OCI-LY1 (cell line): ENCODE measurements around the gene UGGT1.

ENCODE experiments used
- H2AFZ ChIP-seq: fragments of 200-600 bp; sonication (generic), shearing (Covaris generic); 2 replicates; pipeline ENCODE4 v1.6.0; 2014; ENCODE audit warnings: antibody characterized with exemption, mild to moderate bottlenecking, low read length
- H3F3A ChIP-seq: fragments of 200-600 bp; sonication (generic), shearing (Covaris generic); 2 replicates; pipeline ENCODE4 v1.6.0; 2014; ENCODE audit warnings: mild to moderate bottlenecking, antibody characterized with exemption, low read length, moderate library complexity; ENCODE audit not compliant: insufficient read depth
- H3K27ac ChIP-seq: fragments of 200-600 bp; sonication (generic); 2 replicates; pipeline ENCODE4 v1.5.1; 2014; ENCODE audit warnings: low read length, mixed run types, mild to moderate bottlenecking, low read depth; ENCODE audit not compliant: poor library complexity, severe bottlenecking
- H3K27me3 ChIP-seq: fragments of 200-600 bp; sonication (generic); 2 replicates; pipeline ENCODE4 v1.6.0; 2014; ENCODE audit warnings: antibody characterized with exemption, mild to moderate bottlenecking, low read length, moderate library complexity; ENCODE audit not compliant: insufficient read depth
- H3K36me3 ChIP-seq: fragments of 200-600 bp; sonication (generic); 2 replicates; pipeline ENCODE4 v1.6.1; 2014; ENCODE audit warnings: mild to moderate bottlenecking, antibody characterized with exemption, low read length, moderate library complexity, mixed read lengths; ENCODE audit not compliant: insufficient read depth
- H3K4me1 ChIP-seq: fragments of 200-600 bp; sonication (generic); 2 replicates; pipeline ENCODE4 v1.5.1; 2014; ENCODE audit warnings: mild to moderate bottlenecking, low read length, moderate library complexity; ENCODE audit not compliant: insufficient read depth, severe bottlenecking
- H3K4me2 ChIP-seq: fragments of 200-600 bp; sonication (generic), shearing (Covaris generic); 2 replicates; pipeline ENCODE4 v1.6.1; 2014; ENCODE audit warnings: low read length
- H3K4me3 ChIP-seq: fragments of 200-600 bp; sonication (generic); 2 replicates; pipeline ENCODE4 v1.5.1; 2014; ENCODE audit warnings: low read length, low read depth, mild to moderate bottlenecking, mixed read lengths; ENCODE audit not compliant: poor library complexity, severe bottlenecking
- H3K79me2 ChIP-seq: fragments of 200-600 bp; shearing (Covaris generic); 2 replicates; pipeline ENCODE4 v1.6.1; 2016; ENCODE audit warnings: mixed run types, low read length, mixed read lengths; ENCODE audit not compliant: insufficient read depth
- H3K9ac ChIP-seq: fragments of 200-600 bp; sonication (generic), shearing (Covaris generic); 2 replicates; pipeline ENCODE4 v1.6.1; 2014; ENCODE audit warnings: mild to moderate bottlenecking, low read length, mixed read lengths
- H3K9me2 ChIP-seq: fragments of 200-600 bp; sonication (generic), shearing (Covaris generic); 2 replicates; pipeline ENCODE4 v1.6.1; 2014; ENCODE audit warnings: low read depth, mild to moderate bottlenecking, low read length, mixed read lengths
- H3K9me3 ChIP-seq: fragments of 200-600 bp; shearing (Covaris generic); 2 replicates; pipeline ENCODE4 v1.6.1; 2014; ENCODE audit warnings: low read length, mixed read lengths
- H4K20me1 ChIP-seq: fragments of 200-600 bp; sonication (generic), shearing (Covaris generic); 2 replicates; pipeline ENCODE4 v1.6.0; 2016; ENCODE audit warnings: mild to moderate bottlenecking, low read length; ENCODE audit not compliant: insufficient read depth
- CTCF ChIP-seq: fragments of 200-600 bp; sonication (generic), shearing (Covaris generic); IDR thresholded peaks from 2 replicates; pipeline ENCODE4 v1.5.1; 2017; ENCODE audit warnings: mild to moderate bottlenecking, antibody characterized with exemption, low read length, moderate library complexity, mixed read lengths
- EZH2 ChIP-seq: fragments of 200-600 bp; sonication (generic), shearing (Covaris generic); IDR thresholded peaks from 2 replicates; pipeline ENCODE4 v1.8.0; 2017; ENCODE audit warnings: borderline replicate concordance, mixed run types, mild to moderate bottlenecking, antibody characterized with exemption, low read length, moderate library complexity, mixed read lengths

UGGT1 gene

GRCh38 chr2:128232965-128233789, 142.2 kb downstream of the UGGT1 start:
- no peak overlapping the region for H3K27ac ChIP-seq
- H3K4me3 ChIP-seq, result peak overlapping the region; percentile 60
- H3K79me2 ChIP-seq, result no peaks in the 10 kb centered on the region
- H2AFZ ChIP-seq, result no peak overlapping the region
- 0 out of 2 replicates have a peak, but pooled peaks cover 3% of the 10 kb centered on the region for H3K27me3 ChIP-seq
- peak overlapping the region; percentile 69 for H3K4me2 ChIP-seq
- no peaks in the 10 kb centered on the region for H3F3A ChIP-seq
- H3K4me1 ChIP-seq, result peaks cover 5% of the 10 kb centered on the region
- no peaks in the 10 kb centered on the region for H3K36me3 ChIP-seq
- no peak for TF ChIP-seq EZH2
- peak; percentile 87 for TF ChIP-seq CTCF
- no peaks in the 10 kb centered on the region for H3K9me2 ChIP-seq
- H4K20me1 ChIP-seq, result no peaks in the 10 kb centered on the region
- H3K9me3 ChIP-seq, result no peaks in the 10 kb centered on the region
- peak overlapping the region; percentile 41; the same call in 1 of the 2 replicates for H3K9ac ChIP-seq

- no peaks in the 10 kb centered on the region for H3K36me3 ChIP-seq
- no peaks in the 10 kb centered on the region for H3K9me3 ChIP-seq
- no peak overlapping the region for H2AFZ ChIP-seq
- no peak overlapping the region for H3K9ac ChIP-seq
- no peaks in the 10 kb centered on the region for H3K79me2 ChIP-seq
- H3F3A ChIP-seq, result no peaks in the 10 kb centered on the region
- H3K27me3 ChIP-seq, result 0 out of 2 replicates have a peak, but pooled peaks cover 3% of the 10 kb centered on the region
- H3K4me3 ChIP-seq, result peak overlapping the region; percentile 60
- H4K20me1 ChIP-seq, result no peaks in the 10 kb centered on the region
- no peak overlapping the region for H3K27ac ChIP-seq
- H3K9me2 ChIP-seq, result no peaks in the 10 kb centered on the region
- TF ChIP-seq CTCF (no peak), EZH2 (no peak)
- peak overlapping the region; percentile 69 for H3K4me2 ChIP-seq
- peaks cover 5% of the 10 kb centered on the region for H3K4me1 ChIP-seq
Measured at GRCh38 chr2:128233790-128234395, 142.9 kb downstream of the UGGT1 start.

GRCh38 chr2:128234613-128235012, 143.6 kb downstream of the UGGT1 start:
- TF ChIP-seq EZH2, result no peak
- no peak for TF ChIP-seq CTCF
- no peak overlapping the region for H3K9ac ChIP-seq
- no peak overlapping the region for H3K4me3 ChIP-seq
- no peaks in the 10 kb centered on the region for H3K9me2 ChIP-seq
- peaks cover 5% of the 10 kb centered on the region for H3K4me1 ChIP-seq
- H3K27ac ChIP-seq, result no peak overlapping the region
- H3K4me2 ChIP-seq, result no peak overlapping the region
- H3K36me3 ChIP-seq, result no peaks in the 10 kb centered on the region
- H2AFZ ChIP-seq, result no peak overlapping the region
- 0 out of 2 replicates have a peak, but pooled peaks cover 3% of the 10 kb centered on the region for H3K27me3 ChIP-seq
- no peaks in the 10 kb centered on the region for H3K79me2 ChIP-seq
- no peaks in the 10 kb centered on the region for H3F3A ChIP-seq
- no peaks in the 10 kb centered on the region for H3K9me3 ChIP-seq
- no peaks in the 10 kb centered on the region for H4K20me1 ChIP-seq
